GM21447 (cell line): ENCODE data around the gene CABYR.

ENCODE experiments used
- ATAC-seq: cut with Tn5 transposase; IDR thresholded peaks from one replicate; pipeline ENCODE4 v1.9.1; 2021; ENCODE audit not compliant: unreplicated experiment

CABYR gene

GRCh38 chr18:24189007-24189528 is 50.2 kb downstream of the CABYR start:
- ATAC-seq: peak; percentile 75

- ATAC-seq: no peak
These were observed 50.9 kb downstream of the CABYR start for GRCh38 chr18:24189664-24190346.

GRCh38 chr18:24190590-24190989 is 51.7 kb downstream of the CABYR start:
- ATAC-seq: no peak

- ATAC-seq: no peak
These were observed 56.6 kb downstream of the CABYR start for GRCh38 chr18:24195296-24196053.

- no peak for ATAC-seq
These were observed 57.9 kb downstream of the CABYR start for GRCh38 chr18:24196764-24197163.

- ATAC-seq: no peak
These were observed 58.5 kb downstream of the CABYR start for GRCh38 chr18:24197412-24197811.

- no peak for ATAC-seq
These were observed 59.6 kb downstream of the CABYR start for GRCh38 chr18:24198461-24198860.

GRCh38 chr18:24199372-24199962 is 60.6 kb downstream of the CABYR start:
- ATAC-seq: no peak

- ATAC-seq: no peak
These were observed 61.8 kb downstream of the CABYR start for GRCh38 chr18:24200494-24201290.

GRCh38 chr18:24201699-24202687 is 63.1 kb downstream of the CABYR start:
- ATAC-seq: no peak

GRCh38 chr18:24204904-24205303 is 66.0 kb downstream of the CABYR start:
- ATAC-seq: no peak

- no peak for ATAC-seq
These were observed 69.6 kb downstream of the CABYR start for GRCh38 chr18:24208270-24209035.

GRCh38 chr18:24209558-24209957 is 70.7 kb downstream of the CABYR start:
- no peak for ATAC-seq
